RWPE2 (cell line): ENCODE data around the gene ITPR3.

ENCODE experiments used
- ATAC-seq: fragments of 200-7000 bp; cut with Tn5 transposase; 3 replicates; pipeline ENCODE4 v1.9.1; 2021; ENCODE audit warnings: low read depth
- DNase-seq: peaks from one replicate; pipeline ENCODE4 v3.0.0-alpha.2; 2020; ENCODE audit warnings: low spot score
- H3K27ac ChIP-seq: fragments of 450-650 bp; 2 replicates; pipeline ENCODE4 v1.5.1; 2017; ENCODE audit warnings: mild to moderate bottlenecking; ENCODE audit not compliant: poor library complexity, severe bottlenecking
- H3K27me3 ChIP-seq: fragments of 250-450 bp; sonication (Bioruptor Pico); 2 replicates; pipeline ENCODE4 v1.5.1; 2021; ENCODE audit warnings: mild to moderate bottlenecking, moderate library complexity; ENCODE audit not compliant: insufficient read depth, poor library complexity, severe bottlenecking
- H3K36me3 ChIP-seq: fragments of 250-450 bp; sonication (Bioruptor Pico); 2 replicates; pipeline ENCODE4 v1.5.1; 2020; ENCODE audit warnings: low read depth, mild to moderate bottlenecking, moderate library complexity
- H3K4me1 ChIP-seq: fragments of 250-450 bp; sonication (Bioruptor Pico); 2 replicates; pipeline ENCODE4 v1.5.1; 2021; ENCODE audit warnings: mild to moderate bottlenecking, moderate library complexity; ENCODE audit not compliant: insufficient read depth, poor library complexity, severe bottlenecking
- H3K4me3 ChIP-seq: fragments of 250-450 bp; sonication (Bioruptor Pico); 2 replicates; pipeline ENCODE4 v1.5.1; 2021; ENCODE audit warnings: mild to moderate bottlenecking, moderate library complexity; ENCODE audit not compliant: severe bottlenecking
- H3K9me3 ChIP-seq: fragments of 250-450 bp; sonication (Bioruptor Pico); 2 replicates; pipeline ENCODE4 v1.5.1; 2021; ENCODE audit warnings: mild to moderate bottlenecking, moderate library complexity; ENCODE audit not compliant: severe bottlenecking
- CTCF ChIP-seq: fragments of 450-650 bp; IDR thresholded peaks from one replicate; pipeline ENCODE4 v1.5.1; 2017; ENCODE audit warnings: mild to moderate bottlenecking, moderate library complexity; ENCODE audit not compliant: poor library complexity, severe bottlenecking

ITPR3 gene

GRCh38 chr6:33620856-33621710, at the start of gene ITPR3:
Gene ITPR3, plus strand, starts transcription at chr6:33621322. Its CDS starts 281 bp downstream, at chr6:33621603.
- TF ChIP-seq CTCF, result no peak
- Histone ChIP-seq H3K27me3 (no peaks in the 10 kb centered on the region), H3K4me3 (peak within 1 kb of the TSS; percentile 98), H3K27ac (peak within 1 kb of the TSS; percentile 96), H3K4me1 (peaks cover 13% of the 10 kb centered on the region), H3K36me3 (peaks cover 34% of the 10 kb centered on the region), H3K9me3 (no peaks in the 10 kb centered on the region)
- DNase-seq (no peak), ATAC-seq (peak; percentile 63)

- Histone ChIP-seq H3K27me3 (no peaks in the 10 kb centered on the region), H3K9me3 (no peaks in the 10 kb centered on the region), H3K4me1 (peaks cover 4% of the 10 kb centered on the region), H3K27ac (peak overlapping the region; percentile 67), H3K4me3 (peak overlapping the region; percentile 37), H3K36me3 (peaks cover 30% of the 10 kb centered on the region)
- no peak for TF ChIP-seq CTCF
- no peak; the same call in 2 of the 3 replicates for ATAC-seq
- no peak for DNase-seq
These were observed 49.3 kb upstream of the ITPR3 start for GRCh38 chr6:33571637-33572316.

- TF ChIP-seq CTCF, result no peak
- H3K27ac ChIP-seq, result no peak overlapping the region
These were observed 45.9 kb upstream of the ITPR3 start for GRCh38 chr6:33575211-33575610.

GRCh38 chr6:33576668-33577067, 44.5 kb upstream of the ITPR3 start:
- no peaks in the 10 kb centered on the region for H3K9me3 ChIP-seq
- no peak overlapping the region for H3K4me3 ChIP-seq
- H3K4me1 ChIP-seq, result peaks cover 14% of the 10 kb centered on the region
- ATAC-seq, result no peak
- H3K27ac ChIP-seq, result peak overlapping the region; percentile 86
- DNase-seq, result no peak
- no peaks in the 10 kb centered on the region for H3K27me3 ChIP-seq
- H3K36me3 ChIP-seq, result peaks cover 47% of the 10 kb centered on the region
- TF ChIP-seq CTCF, result no peak

More at GRCh38 chr6:33575211-33575610, 45.9 kb upstream of the ITPR3 start:
- ATAC-seq (no peak), DNase-seq (no peak)
- no peaks in the 10 kb centered on the region for H3K27me3 ChIP-seq
- no peak overlapping the region for H3K4me3 ChIP-seq
- no peaks in the 10 kb centered on the region for H3K9me3 ChIP-seq
- H3K4me1 ChIP-seq, result peaks cover 14% of the 10 kb centered on the region
- H3K36me3 ChIP-seq, result peaks cover 47% of the 10 kb centered on the region
